Measurements from ENCODE around the gene AMPH. TPM values are rescaled to one million over a fixed set of nuclear protein-coding genes. Genes with fewer than 3 reads are reported as not detected.
A peak's percentile ranks its signal among the peaks of the same experiment; 100 is the strongest.
"Not testable (repeated sequence)": the region's sequence is repeated elsewhere in the genome, so short reads cannot be mapped to it uniquely, and the experiment has no call there.

Gene AMPH
- total RNA-seq, 1 donor from 2014 or later, result 4.9 TPM

DNA sequence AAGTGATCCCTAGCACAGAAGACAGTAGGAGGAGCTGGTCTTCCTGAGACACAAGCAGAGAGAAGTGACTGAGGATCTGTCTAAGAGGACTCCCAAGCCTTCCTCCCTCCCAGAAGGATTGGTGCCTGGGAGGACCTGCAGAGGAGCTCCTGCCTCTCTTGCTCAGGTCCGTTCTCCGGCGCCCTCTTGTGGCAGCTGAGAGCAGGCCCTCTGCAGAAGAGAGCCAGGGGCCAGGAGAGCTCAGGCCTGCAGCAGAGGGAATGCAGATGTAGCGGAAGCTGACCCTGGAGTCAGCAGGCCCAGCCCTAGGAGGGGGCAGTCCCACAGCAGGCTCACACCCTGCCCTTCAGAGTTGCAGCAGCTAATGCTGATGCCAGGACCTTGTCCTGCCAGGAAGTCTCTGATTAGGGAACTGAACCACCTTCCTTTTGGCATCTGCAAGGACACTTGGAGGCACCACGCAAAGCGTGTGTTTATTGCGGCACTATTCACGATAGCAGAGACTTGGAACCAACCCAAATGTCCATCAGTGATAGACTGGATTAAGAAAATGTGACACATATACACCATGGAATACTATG is 276.8 kb downstream of the AMPH start:
- not testable (repeated sequence) for DNase-seq (ENCODE audit: low spot score)

- DNase-seq (ENCODE audit: low spot score), result not testable (repeated sequence)
Measured at GRCh38 chr7:38353431-38353881, 277.7 kb downstream of the AMPH start.

DNA sequence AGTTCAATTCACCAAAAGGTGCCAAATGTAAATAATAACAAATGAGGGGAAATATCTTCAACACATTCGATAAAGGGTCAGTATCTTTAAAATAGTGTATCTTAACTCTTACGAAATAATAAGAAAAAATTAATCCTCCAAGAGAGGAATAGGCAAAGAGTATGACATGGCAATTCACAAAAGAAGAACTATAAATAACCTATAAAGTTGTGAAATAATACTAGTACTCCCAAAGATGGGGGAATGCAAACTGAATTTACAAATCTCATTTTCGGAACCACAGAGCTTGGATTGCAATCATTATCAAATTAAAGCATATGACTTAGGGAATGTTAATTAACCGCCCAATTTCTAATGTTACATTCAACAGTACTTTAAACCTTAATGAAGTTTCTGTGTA is 279.6 kb downstream of the AMPH start:
- no peak for DNase-seq (ENCODE audit: low spot score)

DNA sequence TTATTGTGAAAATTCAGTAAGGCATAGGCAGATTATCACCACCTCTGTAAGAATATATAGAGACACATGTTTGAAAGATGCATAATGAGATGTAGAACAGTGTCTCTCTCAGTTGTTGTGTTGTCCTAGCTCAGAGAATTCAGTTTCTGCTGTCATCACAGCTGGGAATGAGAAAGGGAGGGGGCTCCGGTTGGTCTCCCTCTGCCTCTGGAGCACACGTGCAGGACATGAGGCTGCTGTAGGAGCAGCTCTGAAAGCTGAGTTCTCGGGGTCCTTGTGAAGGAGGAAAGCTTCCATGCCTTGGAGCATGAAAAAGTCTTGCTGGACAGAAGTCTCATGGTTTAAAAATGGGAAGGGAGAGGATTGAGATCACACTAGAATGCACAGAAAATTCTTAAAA is 280.4 kb downstream of the AMPH start:
- not testable (repeated sequence) for DNase-seq (ENCODE audit: low spot score)

GRCh38 chr7:38349869-38350583 is 281.1 kb downstream of the AMPH start:
- not testable (repeated sequence) for DNase-seq (ENCODE audit: low spot score)

GRCh38 chr7:38349126-38349795 is 281.9 kb downstream of the AMPH start:
- not testable (repeated sequence) for DNase-seq (ENCODE audit: low spot score)

- not testable (repeated sequence) for DNase-seq (ENCODE audit: low spot score)
Measured at GRCh38 chr7:38345299-38346172, 285.6 kb downstream of the AMPH start.

DNA sequence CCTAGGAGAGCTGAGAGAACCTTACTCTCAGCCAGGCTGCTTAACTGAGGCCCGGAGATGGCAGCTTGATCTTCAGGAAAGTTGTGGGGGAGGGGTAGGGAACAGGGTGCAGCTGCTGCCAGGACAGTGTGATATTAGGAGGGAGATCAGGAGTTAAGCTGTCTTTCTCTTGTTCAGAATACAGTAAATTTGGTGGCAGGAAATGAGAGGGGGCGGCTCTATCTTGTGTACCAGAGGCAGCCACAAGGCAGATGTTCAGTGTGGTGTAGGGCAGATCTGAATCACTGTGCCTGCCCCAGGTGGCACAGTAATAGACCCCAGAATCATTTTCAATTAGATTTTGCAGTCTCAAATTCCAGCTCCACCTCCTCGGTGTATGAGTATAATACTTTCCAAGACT is 286.4 kb downstream of the AMPH start:
- not testable (repeated sequence) for DNase-seq (ENCODE audit: low spot score)

DNA sequence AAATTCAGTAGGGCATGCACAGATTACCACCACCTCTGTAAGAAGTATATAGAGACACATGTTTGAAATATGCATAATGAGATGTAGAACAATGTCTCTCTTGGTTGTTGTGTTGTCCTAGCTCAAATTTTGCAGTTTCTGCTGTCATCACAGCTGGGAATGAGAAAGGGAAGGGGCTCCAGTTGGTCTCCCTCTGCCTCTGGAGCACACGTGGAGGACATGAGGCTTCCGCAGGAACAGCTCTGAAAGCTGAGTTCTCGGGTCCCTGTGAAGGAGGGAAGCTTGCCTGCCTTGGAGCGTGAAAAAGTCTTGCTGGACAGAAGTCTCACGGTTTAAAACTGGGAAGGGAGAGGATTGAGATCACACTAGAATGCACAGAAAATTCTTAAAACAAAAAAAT is 289.0 kb downstream of the AMPH start:
- DNase-seq (ENCODE audit: low spot score), result not testable (repeated sequence)

DNA sequence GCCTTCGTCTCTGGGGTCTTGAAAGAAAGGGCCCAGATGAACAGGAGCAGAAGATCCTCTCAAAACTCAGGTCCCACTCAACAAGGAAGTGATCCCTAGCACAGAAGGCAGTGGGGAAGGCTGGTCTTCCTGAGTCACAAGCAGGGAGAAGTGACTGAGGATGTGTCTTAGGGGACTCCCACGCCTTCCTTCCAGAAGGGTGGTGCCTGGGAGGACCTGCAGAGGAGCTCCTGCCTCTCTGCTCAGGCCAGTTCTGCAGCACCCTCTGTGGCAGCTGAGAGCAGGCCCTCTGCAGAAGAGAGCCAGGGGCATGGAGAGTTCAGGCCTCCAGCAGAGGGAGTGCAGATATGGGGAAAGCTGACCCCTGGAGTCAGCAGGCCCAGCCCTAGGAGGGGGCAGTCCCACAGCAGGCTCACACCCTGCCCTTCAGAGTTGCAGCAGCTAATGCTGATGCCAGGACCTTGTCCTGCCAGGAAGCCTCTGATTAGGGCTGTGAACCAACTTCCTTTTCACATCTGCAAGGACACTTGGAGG is 289.9 kb downstream of the AMPH start:
- not testable (repeated sequence) for DNase-seq (ENCODE audit: low spot score)

GRCh38 chr7:38339953-38340819 is 291.0 kb downstream of the AMPH start:
- DNase-seq (ENCODE audit: low spot score), result no peak

- DNase-seq (ENCODE audit: low spot score), result not testable (repeated sequence)
Measured at GRCh38 chr7:38336148-38336515, 295.0 kb downstream of the AMPH start.

- peak; percentile 71 for DNase-seq (ENCODE audit: low spot score)
Measured at GRCh38 chr7:38335492-38336147, 295.6 kb downstream of the AMPH start.

GRCh38 chr7:38335128-38335491 is 296.1 kb downstream of the AMPH start:
- no peak for DNase-seq (ENCODE audit: low spot score)

DNA sequence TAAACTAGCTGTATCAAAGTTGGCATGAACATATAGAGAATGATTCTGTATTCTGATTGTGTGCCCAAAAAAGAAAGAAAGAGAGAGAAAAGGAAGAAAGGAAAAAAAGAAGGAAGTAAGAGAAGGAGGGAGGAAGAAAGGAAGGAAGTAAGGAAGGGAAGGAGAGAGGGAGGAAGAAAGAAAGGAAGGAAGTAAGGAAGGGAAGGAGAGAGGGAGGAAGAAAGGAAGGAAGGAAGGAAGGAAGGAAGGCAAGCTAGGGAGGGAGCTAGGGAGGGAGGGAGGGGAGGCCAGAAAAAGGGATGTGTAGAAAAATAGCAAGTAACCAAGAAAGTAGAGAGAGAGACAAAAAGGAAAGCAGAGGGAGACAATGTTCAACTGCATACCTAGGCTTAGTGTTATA is 297.0 kb downstream of the AMPH start:
- DNase-seq (ENCODE audit: low spot score), result no peak
